Neural progenitor cell (in vitro differentiated cells): Measurements from ENCODE around the gene ARTN.

ENCODE experiments used
- EZH2 ChIP-seq: fragments of 200-600 bp; sonication (generic); IDR thresholded peaks from 2 replicates; pipeline ENCODE4 v1.6.1; 2017; ENCODE audit warnings: antibody characterized with exemption, mild to moderate bottlenecking, moderate library complexity
- TF ChIP-seq, protein P1 (sequence below): fragments of 200-600 bp; sonication (generic); IDR thresholded peaks from 2 replicates; pipeline ENCODE4 v1.5.1; 2017; ENCODE audit warnings: antibody characterized with exemption, mild to moderate bottlenecking

DNA sequence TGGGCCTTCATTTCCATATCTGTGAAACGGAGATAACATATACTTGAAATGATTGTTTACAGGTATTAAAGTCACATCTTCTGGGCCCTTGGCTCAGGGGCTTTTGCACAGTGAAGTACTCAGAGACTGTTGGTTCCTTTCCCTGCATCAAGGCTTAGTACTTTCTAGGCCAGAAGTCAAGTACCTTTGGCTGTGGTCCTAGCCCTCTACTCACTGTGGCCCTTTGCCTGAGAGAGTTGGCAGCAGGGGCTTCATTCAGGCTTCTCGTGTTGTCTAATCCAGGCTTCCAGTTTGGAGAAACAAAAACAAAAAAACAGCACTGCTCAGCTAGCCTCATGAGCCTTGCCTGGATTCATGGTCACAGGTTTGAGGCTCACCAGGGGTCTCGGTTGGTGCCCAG, 28.1 kb downstream of the ARTN start:
- TF ChIP-seq, protein P1, sequence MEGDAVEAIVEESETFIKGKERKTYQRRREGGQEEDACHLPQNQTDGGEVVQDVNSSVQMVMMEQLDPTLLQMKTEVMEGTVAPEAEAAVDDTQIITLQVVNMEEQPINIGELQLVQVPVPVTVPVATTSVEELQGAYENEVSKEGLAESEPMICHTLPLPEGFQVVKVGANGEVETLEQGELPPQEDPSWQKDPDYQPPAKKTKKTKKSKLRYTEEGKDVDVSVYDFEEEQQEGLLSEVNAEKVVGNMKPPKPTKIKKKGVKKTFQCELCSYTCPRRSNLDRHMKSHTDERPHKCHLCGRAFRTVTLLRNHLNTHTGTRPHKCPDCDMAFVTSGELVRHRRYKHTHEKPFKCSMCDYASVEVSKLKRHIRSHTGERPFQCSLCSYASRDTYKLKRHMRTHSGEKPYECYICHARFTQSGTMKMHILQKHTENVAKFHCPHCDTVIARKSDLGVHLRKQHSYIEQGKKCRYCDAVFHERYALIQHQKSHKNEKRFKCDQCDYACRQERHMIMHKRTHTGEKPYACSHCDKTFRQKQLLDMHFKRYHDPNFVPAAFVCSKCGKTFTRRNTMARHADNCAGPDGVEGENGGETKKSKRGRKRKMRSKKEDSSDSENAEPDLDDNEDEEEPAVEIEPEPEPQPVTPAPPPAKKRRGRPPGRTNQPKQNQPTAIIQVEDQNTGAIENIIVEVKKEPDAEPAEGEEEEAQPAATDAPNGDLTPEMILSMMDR: no peak
- no peak for TF ChIP-seq EZH2
